Superior temporal gyrus (tissue), 1 donor: ENCODE data around the gene PDE4D.
"Not testable (repeated sequence)": the region's sequence is repeated elsewhere in the genome, so short reads cannot be mapped to it uniquely, and the experiment has no call there.

Source experiments
- DNase-seq: peaks from one replicate; pipeline ENCODE4 v3.0.0-alpha.2; 2016; ENCODE audit errors: extremely low spot score

The PDE4D gene

DNA sequence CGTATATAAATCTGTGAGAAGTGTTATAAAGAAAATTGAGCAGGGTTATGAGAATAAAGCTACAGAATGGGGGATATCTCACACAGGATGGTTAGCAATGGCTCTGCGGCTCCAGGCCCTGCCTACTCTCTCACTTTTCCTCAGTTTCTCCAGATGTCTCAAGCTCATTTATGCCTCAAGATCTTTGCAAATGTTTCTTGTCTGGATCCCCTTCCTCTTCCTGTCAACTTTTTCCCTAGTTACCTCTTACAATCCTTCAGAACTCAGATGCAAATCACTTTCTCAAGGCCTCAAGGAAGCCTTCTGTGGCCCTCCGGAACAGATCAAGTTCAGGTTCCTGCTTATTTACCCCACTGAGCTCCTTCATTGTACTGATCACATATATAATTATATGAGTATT, 924.3 kb downstream of the PDE4D start:
- DNase-seq: no peak

DNA sequence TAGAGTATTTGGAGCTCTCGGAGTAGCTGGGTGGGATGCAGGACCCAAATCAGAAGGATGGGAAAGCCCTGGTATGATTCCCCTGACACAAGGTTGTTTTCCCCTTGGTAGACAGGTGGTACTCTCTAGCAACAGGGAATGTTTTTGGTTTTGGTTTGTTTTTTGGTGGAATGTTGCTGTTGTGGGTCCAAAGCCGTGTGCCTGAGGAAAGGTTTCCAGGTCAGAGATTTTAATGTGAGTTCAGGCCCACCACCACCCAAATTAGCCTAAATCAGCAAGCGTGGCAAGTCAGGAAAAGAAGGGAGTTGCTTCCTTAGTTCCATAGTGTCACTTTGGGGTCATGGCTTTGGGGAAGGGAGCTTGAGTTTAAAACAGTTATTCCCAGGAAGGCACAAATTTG, 925.2 kb downstream of the PDE4D start:
- DNase-seq: no peak

DNA sequence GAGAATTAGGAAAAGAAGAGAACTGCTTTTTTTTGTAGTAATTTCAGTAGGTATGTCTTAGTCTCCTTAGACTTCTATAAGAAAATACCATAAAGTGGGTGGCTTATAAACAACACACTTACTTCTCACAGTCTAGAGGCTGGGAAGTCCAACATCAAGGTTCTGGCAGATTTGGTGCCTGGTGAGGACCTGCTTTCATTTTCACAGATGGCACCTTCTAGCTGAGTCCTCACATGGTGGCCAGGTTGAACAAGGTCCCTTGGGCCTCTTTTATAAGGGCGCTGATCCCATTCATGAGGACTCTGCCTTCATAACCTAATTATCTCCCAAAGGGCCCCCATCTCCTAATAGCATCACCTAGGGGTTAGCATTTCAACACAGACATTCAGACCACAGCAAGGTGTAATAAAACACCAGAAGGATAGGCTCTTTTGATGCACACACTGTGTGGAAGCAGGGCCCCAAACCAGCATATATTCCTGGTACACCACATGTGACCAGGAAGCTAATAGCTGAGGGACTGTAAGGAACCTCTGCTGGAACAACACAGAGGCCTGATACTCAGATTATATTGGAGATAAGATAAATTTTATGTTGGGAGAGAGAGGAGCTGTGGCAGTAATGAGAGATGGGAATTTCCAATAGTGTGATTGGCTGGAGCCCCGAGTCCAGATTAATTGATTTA, 925.8 kb downstream of the PDE4D start:
- DNase-seq: no peak

DNA sequence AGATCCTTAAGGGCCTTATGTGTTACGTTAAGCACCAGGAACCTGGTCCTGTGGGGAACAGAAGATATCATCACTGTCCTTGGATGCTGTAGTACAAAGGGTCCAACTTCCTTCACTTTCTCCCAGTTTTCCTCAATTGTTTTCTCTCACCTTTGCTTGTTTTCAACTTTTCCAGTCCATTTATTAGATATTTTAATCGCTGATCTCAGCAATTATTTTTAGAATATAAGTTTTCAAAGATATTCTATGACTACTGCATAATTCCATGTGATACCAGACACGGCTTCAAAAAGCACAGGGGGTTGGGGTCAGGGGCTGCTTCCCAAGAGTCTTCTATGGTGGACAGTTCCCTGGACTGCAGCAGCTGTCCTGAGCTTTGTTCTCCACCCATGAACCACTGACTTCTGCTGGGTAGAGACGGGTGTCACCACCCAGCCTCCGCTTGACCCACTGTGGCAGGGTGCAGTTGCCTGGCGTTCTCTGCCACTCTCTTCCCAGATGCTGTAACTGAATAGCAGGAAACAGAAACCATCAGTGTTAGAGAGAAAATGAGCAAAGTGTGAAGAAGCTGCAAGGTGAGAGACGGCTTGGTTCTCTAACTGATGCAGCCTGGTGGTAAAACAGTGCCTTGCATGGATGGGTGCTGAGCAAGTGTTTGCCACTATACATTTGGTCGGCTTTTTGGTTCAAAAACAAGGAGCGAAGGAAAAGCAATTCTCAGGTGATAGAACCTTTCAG, 927.7 kb downstream of the PDE4D start:
- DNase-seq: no peak

DNA sequence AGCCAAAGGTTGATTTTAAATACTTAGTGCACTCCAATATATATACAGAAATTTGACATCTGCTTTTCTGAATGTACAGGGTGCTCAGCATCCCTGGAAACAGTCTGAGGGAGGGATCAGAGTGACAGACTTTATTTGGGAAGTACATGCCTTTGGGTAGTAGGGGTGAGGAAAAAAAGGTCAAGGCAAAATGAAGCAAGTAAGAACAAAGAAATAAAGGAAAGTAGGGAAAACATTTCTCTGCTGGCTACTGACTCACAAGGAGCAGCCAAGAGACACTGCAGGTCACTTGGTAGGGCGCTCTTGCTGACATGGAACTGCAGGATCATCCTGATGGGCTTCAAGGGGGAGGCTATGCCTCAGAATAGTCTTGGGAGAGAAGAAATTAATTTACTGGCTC, 929.7 kb downstream of the PDE4D start:
- no peak for DNase-seq

DNA sequence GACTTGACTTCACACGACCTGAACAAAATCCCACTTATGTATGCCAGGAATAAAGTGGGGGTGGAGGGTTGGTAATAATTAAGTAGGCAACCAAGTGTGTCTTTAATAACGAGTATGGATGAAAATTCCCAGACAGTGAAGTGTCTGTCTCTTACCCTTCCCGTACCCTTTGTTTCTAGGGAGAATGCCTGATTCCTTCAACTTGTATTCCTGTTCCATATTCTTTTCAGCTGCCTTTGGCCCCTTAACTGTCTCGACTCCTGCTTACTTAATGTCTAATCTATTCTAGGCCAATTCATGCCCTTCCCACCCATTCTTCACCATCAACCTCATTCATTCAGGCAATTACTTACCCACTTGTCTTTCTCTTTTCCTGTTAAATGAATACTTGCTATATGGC, 930.2 kb downstream of the PDE4D start:
- no peak for DNase-seq

DNA sequence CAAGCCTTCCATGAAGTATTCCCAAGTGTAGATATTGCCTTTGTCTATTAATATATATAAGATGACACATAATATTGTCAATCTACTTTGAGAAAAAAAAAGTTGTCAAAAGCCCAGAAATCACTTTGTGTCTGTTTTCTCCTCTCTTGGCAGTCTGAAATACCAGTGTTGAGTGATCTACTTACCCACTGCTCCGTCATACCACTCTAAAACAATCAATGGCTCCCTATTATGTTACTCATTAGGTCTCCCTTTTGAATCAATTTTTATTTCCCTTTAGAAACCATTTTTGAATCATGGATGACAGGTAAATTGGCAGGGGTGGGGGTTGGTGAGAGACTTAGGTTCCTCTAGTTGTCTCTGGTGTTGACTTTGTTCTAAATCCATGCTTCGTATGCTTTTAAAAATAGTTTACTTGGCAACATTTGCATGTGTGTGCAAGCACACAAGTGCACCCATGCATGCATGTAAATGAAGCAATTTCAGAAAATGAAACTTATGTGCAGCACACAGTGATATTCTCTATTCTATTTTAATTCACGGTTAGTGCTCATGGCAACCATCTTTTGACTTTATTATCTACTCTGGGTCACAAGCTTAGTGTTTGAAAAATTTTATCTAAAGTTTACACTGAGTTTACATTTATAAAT, 931.8 kb downstream of the PDE4D start:
- no peak for DNase-seq

DNA sequence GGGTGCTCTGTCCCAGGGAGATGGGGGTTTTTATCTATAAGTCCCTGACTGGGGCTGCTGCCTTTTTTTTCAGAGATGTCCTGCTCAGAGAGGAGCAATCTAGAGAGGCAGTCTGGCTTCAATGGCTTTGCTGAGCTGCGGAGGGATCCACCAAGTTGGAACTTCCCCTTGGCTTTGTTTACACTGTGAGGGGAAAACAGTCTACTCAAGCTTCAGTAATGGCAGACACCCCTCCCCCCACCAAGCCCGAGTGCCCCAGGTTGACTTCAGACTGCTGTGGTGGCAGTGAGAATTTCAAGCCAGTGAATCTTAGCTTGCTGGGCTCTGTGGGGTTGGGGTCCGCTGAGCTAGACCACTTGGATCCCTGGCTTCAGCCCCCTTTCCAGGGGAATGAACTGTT, 934.8 kb downstream of the PDE4D start:
- DNase-seq: no peak

DNA sequence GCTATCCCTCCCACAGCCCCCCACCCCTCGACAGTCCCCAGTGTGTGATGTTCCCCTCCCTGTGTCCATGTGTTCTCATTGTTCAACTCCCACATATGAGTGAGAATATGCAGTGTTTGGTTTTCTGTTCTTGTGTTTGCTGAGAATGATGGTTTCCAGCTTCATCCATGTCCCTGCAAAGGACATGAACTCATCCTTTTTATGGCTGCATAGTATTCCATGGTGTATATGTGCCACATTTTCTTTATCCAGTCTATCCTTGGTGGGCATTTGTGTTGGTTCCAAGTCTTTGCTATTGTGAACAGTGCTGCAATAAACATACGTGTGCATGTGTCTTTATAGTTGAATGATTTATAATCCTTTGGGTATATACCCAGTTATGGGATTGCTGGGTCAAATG, 940.3 kb downstream of the PDE4D start:
- DNase-seq: not testable (repeated sequence)

DNA sequence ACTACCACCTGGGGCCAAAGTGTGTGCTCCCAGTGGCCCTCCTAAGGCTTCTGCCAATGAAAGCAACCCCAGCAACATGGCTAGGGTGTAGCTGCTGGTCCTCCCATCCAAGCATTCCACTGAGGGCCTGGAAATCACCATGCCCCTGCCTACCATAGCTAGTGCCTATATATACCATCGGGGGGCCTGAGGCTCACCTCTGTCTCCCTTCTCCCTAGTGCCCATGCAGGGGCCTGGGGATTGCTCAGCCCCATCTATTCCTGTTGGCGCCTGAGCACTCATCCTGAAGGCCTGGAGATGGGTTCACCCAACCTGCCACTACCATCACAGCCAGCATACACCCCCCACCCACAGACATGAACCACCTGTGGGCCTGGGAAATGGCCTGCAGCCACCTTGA, 943.3 kb downstream of the PDE4D start:
- DNase-seq: no peak

DNA sequence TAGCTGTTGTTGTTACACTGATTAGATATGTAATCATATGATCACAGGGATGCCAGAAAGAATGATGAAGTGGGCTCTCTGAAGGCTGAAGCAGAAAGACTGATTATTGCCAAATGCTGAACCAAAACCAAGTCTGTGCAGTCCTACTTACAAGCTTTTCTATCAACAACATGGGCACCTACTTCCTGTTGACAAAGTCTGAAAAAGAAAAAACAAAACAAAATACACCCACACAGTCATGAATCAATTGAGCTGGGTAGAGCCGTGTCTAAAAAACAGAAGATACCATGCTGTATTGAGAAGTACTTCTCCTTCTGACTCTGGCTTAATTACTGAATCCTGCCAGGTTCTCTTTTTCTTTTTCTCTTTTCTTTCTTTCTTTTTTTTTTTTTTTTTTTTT, 947.3 kb downstream of the PDE4D start:
- no peak for DNase-seq

DNA sequence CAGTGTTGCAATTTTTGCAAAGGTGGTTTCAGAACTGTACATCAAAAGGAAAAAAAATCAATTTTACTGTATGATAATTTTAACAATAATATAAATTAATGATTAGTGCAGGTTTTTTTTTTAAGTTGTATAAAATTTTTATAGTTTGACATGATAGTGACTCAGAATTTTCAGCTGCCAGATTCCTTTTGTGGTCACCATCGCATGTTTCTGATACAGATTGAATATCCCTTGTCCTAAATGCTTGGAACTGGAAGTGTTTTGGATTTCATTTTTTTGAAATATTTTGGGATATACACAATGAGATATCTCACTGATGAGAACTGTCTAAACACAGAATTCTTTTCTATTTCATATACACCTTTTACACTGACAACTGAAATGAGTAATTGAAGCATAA, 949.3 kb downstream of the PDE4D start:
- DNase-seq: no peak

DNA sequence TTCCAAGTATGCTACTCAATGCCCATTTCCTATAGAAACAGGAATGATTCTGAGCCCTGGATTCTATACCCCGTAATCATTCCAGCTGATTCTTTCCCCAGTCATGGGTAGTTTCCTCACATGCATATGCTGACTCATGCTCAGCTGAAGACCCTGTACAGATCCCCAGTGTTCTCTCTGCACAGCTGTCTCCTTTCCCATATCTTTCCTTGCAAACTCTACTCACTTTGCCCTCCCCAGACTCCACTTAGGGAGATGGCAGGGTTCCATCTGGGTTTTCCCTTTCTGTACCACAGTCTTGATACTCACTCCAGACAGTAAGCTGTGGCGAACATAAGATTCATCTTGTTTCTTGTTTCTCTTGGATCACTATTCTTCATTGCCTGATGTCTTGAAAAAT, 953.1 kb downstream of the PDE4D start:
- DNase-seq: no peak

DNA sequence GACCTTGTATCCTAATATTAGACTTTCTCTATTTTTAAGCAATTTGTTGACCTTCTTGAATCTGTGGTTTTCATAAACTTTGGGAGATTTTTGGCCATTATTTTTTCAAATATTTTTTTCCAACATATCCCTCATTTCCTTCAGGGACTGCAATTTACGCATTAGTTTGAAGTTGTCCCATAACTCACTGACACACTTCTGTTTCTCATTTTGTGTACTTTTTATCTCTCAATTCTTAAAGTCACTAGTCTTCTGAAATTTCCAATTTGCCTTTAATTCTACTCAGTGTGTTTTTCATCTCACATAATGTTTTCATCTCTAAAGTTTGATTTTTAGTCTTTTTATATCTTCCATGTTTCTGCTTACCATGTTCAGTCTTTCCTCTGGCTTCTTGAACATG, 953.9 kb downstream of the PDE4D start:
- DNase-seq: no peak

DNA sequence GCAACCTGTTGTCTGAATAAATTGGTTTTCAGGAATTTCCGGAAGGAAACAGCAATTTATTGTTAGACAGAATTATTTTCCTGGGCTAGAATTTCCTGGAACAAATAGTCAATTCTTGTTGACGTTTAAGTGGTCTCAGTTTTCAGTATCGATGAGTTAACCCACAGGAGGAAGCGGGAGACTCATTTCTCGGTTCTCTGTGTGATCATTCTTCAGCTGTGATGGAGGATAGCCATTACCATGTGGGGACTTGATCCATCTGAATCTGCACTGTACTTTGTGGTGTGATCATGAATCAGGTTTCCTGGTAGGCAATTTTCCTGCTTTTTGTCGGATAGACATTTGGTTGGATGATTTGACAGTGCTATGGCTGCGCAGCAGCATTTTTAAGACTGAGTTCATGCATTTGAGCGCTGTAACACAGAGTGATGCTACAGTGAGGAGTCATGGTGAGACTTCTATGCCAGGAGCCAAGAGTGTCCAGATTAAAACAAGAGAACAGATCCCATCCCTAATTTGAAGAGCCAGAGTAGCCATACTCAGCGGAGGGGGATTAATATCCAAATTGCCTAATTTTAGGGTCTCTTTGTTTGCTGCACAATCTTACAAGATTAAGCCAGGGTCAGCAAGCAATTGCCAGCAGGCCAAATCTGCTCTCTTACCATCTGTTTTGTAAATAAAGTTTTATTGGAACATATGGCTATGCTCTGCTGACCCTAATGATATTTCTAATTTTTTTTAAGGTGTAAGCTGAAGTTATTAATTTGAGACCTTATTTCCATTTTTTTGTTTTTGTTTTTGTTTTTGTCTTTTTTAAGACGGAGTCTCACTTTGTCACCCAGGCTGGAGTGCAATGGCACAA, 954.7 kb downstream of the PDE4D start:
- no peak for DNase-seq

DNA sequence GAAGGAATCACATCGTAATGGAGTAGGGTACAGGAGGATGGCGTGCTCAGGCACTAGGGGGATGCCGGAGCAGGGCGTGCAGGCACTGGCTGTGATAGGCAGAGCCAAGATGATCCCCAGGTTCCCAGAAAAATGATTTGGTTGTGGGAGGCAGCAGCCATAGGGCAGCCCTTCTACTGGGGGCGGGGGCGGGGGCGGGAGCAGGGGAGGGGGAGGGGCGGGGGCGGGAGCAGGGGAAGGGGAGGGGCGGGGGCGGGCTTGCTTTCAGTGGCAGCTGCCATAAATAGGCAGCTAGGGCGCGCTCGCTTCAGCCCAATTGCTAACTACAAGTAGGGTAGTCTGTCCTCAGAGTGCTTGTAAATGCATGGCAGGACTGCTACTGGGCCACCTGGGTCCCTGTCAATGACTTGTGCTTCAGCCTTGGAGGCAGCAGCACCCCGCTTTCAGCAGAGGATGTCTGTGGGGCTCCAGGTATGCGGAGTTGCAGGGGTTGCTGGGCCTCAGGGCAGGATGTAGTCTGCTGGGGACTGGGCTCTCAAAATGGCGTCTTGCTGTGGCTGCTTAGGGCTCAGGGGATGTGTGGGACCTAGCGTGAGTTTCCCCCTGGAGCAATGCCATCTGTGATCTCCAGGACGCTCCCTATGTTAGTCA, 956.4 kb downstream of the PDE4D start:
- no peak for DNase-seq

DNA sequence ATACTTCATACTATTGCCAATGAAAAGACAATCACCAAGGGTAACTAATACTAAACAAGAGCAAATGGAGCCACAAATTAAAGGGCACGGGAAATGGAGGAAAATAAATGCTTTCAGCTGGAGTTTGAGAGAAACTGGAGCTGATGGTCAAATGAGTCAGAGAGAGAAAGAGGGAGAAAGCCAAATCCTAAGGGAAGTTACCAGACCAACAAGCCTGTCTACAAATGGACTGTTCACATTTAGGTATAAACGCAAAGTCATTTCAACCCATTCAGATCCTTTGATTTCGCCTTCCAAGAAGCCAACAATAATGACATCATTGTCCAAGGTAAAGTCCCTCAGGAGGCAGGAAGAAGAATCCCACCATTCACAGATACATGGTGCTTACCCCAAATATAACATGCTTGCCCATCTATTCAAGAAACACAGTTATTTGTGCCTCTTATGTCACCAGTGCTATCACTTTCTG, 958.9 kb downstream of the PDE4D start:
- DNase-seq: no peak

DNA sequence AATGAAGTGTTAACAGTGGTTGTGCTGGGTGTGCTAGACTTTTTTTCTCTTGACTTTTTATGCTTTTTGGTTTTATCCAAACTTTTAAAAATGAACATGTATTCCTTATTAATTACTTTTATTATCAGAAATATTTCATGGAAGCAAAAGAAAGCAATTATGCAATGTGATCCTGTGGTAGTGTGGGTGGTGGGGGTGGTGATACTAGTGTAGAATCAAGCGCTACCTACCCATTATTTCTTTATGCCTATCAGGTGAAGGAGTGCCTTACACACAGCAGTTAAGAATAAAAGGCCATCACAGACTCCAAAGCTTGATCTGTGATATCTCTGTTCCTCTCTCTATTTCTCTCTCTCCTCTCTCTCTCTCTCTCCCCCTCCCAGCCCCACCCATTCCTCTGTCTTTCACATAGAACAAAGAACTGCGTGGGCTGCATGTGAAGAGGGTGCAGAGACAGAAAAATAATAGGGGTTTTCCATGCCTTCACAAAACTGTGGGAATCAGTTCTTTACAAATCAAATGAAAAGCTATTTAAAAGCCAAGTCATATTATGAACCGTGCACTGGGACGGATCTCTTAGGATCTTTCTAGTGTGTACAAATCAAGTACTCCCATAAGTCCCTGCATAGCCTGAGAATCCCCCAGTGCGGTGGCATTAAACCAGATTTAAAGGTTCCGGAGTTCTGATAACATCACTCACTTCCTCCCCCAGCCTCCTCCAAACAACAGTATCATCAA, 959.5 kb downstream of the PDE4D start:
- DNase-seq: no peak

DNA sequence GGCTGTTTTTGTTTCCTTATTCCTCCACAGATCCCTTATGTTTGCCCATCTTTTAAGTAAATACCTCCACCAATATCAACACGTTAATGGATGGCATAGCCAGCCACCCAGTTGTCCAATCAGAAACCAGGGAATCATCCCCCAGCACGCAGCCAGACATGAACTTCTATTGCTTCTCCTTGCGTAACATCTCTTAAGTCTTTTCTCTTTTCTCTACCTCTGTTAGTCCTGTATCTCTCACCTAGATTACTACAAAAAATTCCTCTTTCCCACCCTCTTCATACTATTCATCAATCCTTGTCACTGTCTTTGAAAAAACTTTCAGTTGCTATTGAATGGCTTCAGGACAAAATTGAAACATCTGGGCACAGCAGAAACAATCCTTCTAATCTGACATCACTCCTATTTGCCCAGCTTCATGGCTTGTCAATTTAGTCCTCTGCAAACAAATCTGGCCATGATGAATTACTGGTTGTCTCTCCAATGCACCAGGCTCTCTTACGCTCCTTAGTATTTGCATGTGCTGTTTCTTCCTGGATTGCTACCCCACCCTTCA, 961.4 kb downstream of the PDE4D start:
- DNase-seq: no peak

DNA sequence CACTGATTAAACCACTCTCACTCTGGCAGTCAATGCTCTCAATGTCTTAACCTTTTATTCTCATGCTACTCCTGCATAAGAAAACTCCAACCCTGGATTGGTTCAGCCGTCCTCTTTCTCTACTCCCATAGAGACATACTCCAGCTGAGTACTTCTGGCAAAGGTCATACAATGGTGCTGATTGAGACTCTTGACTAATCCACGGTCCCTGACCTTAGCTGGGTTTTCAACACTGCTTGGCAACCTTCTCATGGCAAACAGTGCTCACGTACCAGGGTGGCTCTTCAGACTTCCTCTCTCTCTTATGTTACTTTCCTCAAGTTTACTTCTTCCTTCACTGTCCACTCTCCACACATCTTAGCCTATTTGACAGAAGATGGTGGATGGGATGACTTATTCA, 963.0 kb downstream of the PDE4D start:
- no peak for DNase-seq

DNA sequence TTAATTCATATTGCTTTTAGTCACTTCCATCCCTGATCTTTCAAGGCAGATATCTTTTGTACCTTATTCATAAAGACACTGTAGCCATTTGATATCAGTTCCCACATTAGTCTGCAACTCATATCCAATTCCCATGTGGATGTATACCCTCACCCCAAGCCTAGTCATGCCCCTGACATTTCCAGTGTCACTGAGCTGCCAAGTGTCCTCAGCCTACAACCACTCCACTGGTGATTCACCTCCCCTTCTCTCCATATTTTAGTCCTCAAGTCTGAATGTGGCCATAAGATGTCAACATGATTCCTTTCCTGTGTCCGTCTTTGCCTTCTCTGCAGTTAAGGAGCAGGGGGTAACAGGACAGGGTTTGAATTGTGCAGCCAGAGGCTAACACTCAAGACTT, 963.8 kb downstream of the PDE4D start:
- DNase-seq: no peak
